ENCODE results near the gene GRAMD4.

DNA sequence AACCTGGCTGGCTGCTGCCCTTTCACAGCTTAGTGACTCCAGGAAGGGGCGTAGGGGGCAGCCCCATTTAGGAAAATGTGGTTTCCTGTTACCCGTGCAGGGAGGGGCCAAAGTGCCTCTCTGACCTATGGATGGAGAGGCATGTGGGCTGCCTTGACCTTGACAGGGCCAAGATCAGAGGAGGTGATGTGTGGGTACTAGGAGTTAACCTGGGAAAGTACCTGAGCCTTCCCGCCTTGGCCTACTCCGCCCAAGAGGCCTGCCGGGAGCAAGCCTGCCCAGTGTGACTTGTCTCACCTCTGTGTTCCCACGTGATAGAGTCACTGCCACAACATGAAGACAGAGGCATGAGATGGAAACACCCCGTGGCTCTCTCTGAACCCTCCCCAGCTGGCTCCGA lies 33.4 kb downstream of the GRAMD4 start:
- TF ChIP-seq, protein P1, sequence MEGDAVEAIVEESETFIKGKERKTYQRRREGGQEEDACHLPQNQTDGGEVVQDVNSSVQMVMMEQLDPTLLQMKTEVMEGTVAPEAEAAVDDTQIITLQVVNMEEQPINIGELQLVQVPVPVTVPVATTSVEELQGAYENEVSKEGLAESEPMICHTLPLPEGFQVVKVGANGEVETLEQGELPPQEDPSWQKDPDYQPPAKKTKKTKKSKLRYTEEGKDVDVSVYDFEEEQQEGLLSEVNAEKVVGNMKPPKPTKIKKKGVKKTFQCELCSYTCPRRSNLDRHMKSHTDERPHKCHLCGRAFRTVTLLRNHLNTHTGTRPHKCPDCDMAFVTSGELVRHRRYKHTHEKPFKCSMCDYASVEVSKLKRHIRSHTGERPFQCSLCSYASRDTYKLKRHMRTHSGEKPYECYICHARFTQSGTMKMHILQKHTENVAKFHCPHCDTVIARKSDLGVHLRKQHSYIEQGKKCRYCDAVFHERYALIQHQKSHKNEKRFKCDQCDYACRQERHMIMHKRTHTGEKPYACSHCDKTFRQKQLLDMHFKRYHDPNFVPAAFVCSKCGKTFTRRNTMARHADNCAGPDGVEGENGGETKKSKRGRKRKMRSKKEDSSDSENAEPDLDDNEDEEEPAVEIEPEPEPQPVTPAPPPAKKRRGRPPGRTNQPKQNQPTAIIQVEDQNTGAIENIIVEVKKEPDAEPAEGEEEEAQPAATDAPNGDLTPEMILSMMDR (IDR thresholded peaks at IDR 0.05; ENCODE audit: poor library complexity): no peak
- no peak for TF ChIP-seq EZH2 (IDR thresholded peaks at IDR 0.05; ENCODE audit: borderline replicate concordance)
